Nucleus accumbens (tissue), 56 donors: Measurements from ENCODE around the gene METTL15.
"Not testable (repeated sequence)": the region's sequence is repeated elsewhere in the genome, so short reads cannot be mapped to it uniquely, and the experiment has no call there.

Experiments
- DNase-seq, 56 donors: peaks; one replicate each; lab custom pipeline; 2025; lab: John Stamatoyannopoulos, UW

Gene METTL15

GRCh38 chr11:28284196-28284595, 176.0 kb downstream of the METTL15 start:
- no peak for DNase-seq

DNA sequence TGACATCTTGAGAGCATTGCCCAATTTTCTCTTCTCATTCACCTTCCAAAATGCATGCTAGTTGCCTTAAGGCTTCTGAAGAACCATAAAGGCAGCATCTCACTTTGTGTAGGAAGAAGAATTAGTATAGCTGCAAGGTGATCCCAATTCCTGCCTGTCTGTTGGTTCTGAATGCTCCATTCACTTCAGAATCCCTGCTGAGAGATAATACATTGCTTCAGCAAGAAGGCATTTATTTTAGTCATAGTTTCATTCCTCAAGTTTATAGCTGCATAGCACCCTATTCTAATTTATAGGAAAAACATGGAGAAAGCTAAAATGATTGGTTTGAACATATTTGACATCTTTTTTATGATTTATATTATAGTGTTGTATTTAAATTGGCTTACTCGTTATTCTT, 181.3 kb downstream of the METTL15 start:
- DNase-seq = no peak

DNA sequence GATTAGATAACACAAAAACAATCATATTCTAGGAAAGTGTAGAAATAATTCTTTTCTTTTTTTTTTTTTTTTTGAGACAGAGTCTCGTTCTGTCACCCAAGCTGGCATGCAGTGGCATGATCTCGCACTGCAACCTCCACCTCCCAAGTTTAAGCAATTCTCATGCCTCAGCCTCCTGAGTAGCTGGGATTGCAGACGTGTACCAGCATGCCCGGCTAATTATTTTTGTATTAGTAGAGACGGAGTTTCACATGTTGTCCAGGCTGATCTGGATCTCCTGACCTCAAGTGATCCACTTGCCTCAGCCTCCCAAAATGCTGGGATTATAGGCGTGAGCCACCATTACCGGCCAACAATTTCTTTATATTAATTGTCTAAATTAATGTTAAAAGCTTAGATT, 182.8 kb downstream of the METTL15 start:
- not testable (repeated sequence) for DNase-seq

DNA sequence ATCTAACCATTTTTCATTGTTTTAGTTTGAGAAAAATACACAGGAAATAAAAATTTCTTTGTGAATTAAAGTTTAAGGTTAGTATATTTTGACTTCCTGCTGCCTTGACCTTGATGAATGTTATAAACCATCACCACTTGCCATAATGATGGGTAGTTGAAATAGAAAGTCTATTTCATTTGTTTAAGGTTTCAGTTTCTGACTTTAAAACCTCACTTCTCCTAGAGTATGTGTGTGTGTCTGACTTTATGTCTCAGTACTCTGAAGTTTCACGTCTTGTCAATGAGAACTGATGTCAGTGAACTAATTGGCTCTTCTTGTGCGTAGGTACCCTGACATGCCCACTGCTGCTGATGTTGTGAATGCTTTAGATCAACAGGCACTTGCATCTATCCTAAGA, 188.2 kb downstream of the METTL15 start:
- DNase-seq = no peak

DNA sequence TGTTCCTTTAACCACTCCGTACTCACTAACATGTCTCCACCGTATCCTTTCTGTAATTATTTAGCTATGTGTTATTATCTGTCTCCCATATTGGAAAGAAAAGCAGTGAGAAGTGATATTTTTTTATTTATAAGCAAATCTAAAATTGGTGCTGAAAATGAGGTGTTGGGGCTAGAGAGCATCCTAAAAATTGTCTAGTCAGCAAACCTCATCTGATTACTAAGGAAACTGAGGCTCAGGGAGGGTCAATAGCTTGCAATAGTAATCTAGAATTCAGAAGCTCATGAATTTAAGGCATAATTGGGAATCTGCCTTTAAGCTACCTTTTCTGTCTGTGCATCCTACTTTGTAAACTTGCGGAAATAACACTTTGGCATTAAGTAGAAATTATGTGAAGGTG, 190.0 kb downstream of the METTL15 start:
- DNase-seq = no peak

- DNase-seq = no peak
These were observed 195.4 kb downstream of the METTL15 start for GRCh38 chr11:28303477-28304191.

GRCh38 chr11:28315440-28315839, 207.3 kb downstream of the METTL15 start:
- no peak for DNase-seq

- no peak for DNase-seq
These were observed 210.7 kb downstream of the METTL15 start for GRCh38 chr11:28318871-28319270.

DNA sequence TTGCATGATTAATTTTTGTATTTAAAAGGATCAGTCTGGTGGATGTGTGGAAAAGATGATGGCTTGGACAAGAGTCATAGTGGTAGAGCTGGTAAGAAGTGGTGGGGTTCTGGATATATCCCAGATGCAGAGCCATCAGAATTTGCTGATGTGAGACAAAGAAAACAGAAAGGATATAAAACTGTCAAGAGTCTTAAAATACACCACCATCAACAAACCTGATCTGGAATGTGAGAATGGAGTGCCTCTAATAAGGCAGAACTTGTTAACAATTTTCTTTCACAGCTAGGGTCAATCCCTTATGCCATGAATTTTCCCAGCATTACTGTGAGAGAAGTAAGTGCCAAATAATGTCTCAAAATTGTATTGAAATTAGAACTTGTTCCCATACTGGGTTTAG, 215.4 kb downstream of the METTL15 start:
- DNase-seq = no peak

GRCh38 chr11:28332393-28332792, 224.2 kb downstream of the METTL15 start:
- DNase-seq = not testable (repeated sequence)

DNA sequence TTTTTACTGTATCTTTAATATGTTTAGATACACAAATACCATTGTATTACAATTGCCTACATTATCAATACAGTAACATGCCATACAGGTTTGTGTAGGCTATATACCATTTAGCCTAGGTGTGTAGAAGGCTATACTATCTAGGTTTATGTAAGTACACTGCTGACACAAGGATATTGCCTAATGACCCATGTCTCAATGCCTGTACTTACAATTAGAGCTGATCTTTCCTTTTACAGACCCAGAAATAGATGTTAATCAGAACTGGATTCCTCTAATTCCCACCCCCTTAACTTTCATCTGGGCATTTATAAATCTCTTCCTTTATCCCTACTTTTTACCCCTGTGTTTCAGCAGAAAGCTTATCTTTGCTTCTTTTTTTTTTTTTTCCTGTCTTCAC, 229.5 kb downstream of the METTL15 start:
- DNase-seq = no peak

DNA sequence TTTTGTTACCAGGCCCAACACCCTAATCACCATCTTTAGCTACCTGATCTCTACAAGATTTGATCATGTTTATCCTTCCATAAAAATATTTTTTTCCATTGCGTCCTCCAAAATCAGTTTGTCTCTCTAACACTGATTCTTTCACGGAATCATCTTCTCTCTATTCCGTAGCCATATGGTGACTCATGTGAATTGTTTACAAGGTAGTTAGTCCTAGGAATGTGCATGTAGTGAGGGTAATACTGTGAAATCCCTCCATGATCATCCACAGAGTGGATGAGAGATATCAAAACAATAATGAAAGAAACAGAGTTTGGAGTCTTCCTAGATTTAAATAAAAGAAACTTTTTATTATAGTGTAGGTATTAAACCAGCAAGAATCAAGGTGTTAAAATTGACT, 230.2 kb downstream of the METTL15 start:
- no peak for DNase-seq

- DNase-seq = no peak
These were observed 231.3 kb downstream of the METTL15 start for GRCh38 chr11:28339488-28339887.

DNA sequence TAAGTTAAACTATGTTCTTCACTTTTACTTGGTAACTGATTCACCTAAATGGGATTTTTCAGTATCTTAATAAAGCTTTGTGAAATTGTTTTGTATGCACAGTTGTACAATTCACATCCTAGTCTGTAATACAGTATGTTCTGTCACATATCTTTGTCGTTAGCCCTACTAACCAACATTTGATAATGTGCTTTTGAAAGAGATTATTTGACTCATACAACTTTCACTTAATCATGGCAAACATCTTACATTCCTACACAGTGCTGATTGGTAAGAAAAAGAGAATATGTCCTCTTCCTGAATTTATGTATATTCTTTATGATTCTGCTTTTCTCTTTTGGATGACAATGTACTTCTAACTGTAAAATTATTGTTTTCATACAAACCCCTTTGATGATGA, 234.5 kb downstream of the METTL15 start:
- DNase-seq = no peak

DNA sequence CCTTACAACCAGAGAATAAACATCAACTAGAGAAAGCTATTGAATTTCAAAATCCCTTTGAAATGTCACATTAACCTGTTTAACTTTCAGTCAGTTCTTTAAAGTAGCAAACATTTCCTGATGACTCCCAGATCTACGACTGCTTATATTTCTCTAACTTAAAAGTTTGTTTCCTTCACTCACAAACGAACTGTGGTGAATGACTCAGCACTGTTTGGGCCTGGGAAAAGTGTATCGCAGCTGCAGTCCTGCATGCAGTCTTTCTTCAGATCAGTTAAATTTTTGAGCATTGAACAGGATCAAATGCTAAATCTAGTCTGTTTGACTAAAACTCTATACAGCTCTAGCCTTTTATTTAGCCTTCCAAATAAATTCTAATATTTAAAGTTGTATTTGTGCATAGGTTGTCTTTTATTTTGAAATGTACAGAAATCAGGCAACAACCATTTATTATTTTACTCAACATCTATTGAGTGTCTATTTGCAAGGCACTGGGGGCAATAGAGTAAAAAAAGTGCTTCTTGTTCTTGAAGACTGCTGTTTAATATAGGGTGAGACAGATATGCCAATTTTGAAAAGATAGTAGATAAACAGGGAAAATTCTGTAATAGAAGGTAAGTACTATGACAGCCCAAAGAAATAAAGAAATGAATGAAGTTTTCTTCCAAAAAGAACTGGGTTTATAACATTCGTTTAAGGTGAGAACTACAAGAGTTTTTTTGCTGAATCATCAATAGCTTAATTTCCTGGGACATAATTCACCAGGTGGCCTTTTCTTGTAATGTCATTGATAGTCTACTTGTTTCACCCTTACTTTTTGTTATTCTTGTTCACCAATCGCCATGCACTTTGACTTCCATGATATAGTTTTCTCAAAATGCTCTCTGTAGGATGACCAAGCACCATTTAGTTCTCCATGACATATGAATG, 235.4 kb downstream of the METTL15 start:
- DNase-seq = no peak

GRCh38 chr11:28346209-28346608, 238.0 kb downstream of the METTL15 start:
- DNase-seq = no peak

GRCh38 chr11:28346721-28347120, 238.5 kb downstream of the METTL15 start:
- no peak for DNase-seq

DNA sequence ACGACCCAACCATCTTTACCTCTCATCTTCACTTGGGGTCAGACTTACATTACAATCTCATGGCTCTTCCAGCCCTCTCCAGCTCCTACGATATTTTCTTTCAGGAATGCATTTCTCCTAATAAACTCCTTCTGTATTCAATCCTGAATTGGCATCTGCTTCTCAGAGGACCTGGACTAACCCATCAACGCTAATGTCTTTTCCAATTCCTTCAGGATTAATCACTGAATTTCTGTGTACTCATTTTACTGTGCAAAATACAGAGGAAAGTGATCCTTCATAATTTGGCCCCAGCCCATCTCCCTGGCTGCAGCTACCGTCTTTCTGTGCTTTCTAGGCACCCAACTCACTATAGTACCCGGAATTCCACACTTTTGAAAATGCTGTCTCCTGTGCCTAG, 239.2 kb downstream of the METTL15 start:
- DNase-seq = no peak

GRCh38 chr11:28350216-28350615, 242.0 kb downstream of the METTL15 start:
- no peak for DNase-seq

DNA sequence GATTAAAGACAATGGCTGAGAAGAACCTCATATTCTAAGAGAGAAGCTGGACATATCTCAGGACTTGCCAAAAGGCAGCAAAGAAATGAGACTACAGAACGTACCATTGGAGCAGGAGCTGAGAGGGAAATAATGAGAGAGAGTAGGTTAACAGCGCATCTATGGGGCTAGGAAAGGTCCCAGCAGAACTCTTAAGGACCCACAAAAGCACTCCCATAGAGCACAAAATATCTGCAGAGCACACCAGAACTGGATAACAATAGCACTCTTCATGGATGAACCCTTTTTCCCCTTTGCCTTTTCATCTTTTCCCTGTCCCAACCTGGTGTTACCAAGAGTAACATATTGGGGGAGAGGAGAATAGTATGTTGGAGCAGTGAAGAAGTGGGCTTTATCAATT, 245.8 kb downstream of the METTL15 start:
- DNase-seq = no peak

- DNase-seq = no peak
These were observed 258.6 kb downstream of the METTL15 start for GRCh38 chr11:28366549-28367346.
